Neural cell (in vitro differentiated cells): Measurements from ENCODE around the gene ITM2A. TPM values are rescaled to one million over a fixed set of nuclear protein-coding genes. Genes with fewer than 3 reads are reported as not detected.

Experiments
- H2AFZ ChIP-seq: fragments of 200-600, 300-800 bp; sonication (generic), shearing (Covaris generic); 2 replicates; pipeline ENCODE4 v1.6.0; 2014; ENCODE audit warnings: low read depth, mild to moderate bottlenecking, antibody characterized with exemption, low read length, moderate library complexity
- H3F3A ChIP-seq: fragments of 200-600 bp; shearing (Covaris generic); 2 replicates; pipeline ENCODE4 v1.6.1; 2016; ENCODE audit warnings: mild to moderate bottlenecking, moderate library complexity, mixed read lengths, antibody characterized with exemption, low read length; ENCODE audit not compliant: insufficient read depth, poor library complexity, severe bottlenecking
- H3K27ac ChIP-seq: fragments of 200-600, 300-800 bp; sonication (generic), shearing (Covaris generic); 2 replicates; pipeline ENCODE4 v1.5.1; 2014; ENCODE audit warnings: mild to moderate bottlenecking, low read length, moderate library complexity
- H3K27me3 ChIP-seq: fragments of 300-800, 200-600 bp; sonication (generic), shearing (Covaris generic); 2 replicates; pipeline ENCODE4 v1.6.0; 2014; ENCODE audit warnings: mild to moderate bottlenecking, low read depth, low read length, moderate library complexity; ENCODE audit not compliant: insufficient read depth
- H3K36me3 ChIP-seq: fragments of 300-800, 200-600 bp; sonication (generic), shearing (Covaris generic); 2 replicates; pipeline ENCODE4 v1.5.1; 2014; ENCODE audit warnings: mild to moderate bottlenecking, antibody characterized with exemption, low read length, moderate library complexity; ENCODE audit not compliant: insufficient read depth
- H3K4me2 ChIP-seq: fragments of 300-800, 200-600 bp; sonication (generic), shearing (Covaris generic); 2 replicates; pipeline ENCODE4 v1.6.0; 2014; ENCODE audit warnings: mild to moderate bottlenecking, low read length
- H3K4me3 ChIP-seq: fragments of 300-800, 200-600 bp; sonication (generic), shearing (Covaris generic); 2 replicates; pipeline ENCODE4 v1.5.1; 2014; ENCODE audit warnings: mild to moderate bottlenecking, low read length, moderate library complexity
- H3K79me2 ChIP-seq: fragments of 200-600 bp; shearing (Covaris generic); replicated peaks from 2 replicates; pipeline ENCODE4 v1.6.0; 2014; ENCODE audit warnings: mild to moderate bottlenecking, low read length, moderate library complexity; ENCODE audit not compliant: insufficient read depth
- H3K9ac ChIP-seq: fragments of 300-800, 200-600 bp; sonication (generic), shearing (Covaris generic); 2 replicates; pipeline ENCODE4 v1.6.1; 2016; ENCODE audit warnings: mild to moderate bottlenecking, low read length, mixed read lengths
- H3K9me2 ChIP-seq: fragments of 200-600 bp; shearing (Covaris generic); 2 replicates; pipeline ENCODE4 v1.6.1; 2016; ENCODE audit warnings: mild to moderate bottlenecking, low read length, mixed read lengths; ENCODE audit not compliant: insufficient read depth
- H3K9me3 ChIP-seq: fragments of 200-600, 300-800 bp; sonication (generic), shearing (Covaris generic); 2 replicates; pipeline ENCODE4 v1.6.1; 2016; ENCODE audit warnings: mild to moderate bottlenecking, mixed run types, low read length, moderate library complexity, mixed read lengths
- H4K20me1 ChIP-seq: fragments of 200-600 bp; shearing (Covaris generic); 2 replicates; pipeline ENCODE4 v1.6.1; 2016; ENCODE audit warnings: mild to moderate bottlenecking, mixed run types; ENCODE audit not compliant: insufficient read depth
- CTCF ChIP-seq: fragments of 450-650 bp; IDR thresholded peaks from 2 replicates; pipeline ENCODE4 v1.5.1; 2014; ENCODE audit warnings: antibody characterized with exemption, mild to moderate bottlenecking, moderate library complexity; ENCODE audit not compliant: poor library complexity, severe bottlenecking
- EP300 ChIP-seq: fragments of 450-650 bp; conservative IDR thresholded peaks from 2 replicates; pipeline ENCODE4 v1.6.1; 2014; ENCODE audit warnings: antibody characterized with exemption, mild to moderate bottlenecking, moderate library complexity; ENCODE audit not compliant: poor library complexity, severe bottlenecking
- EZH2 ChIP-seq: fragments of 200-600, 300-800 bp; shearing (Covaris generic), sonication (generic); IDR thresholded peaks from 2 replicates; pipeline ENCODE4 v1.6.1; 2014; ENCODE audit warnings: antibody characterized with exemption, low read length, borderline replicate concordance, mild to moderate bottlenecking; ENCODE audit not compliant: insufficient read depth, poor library complexity, severe bottlenecking
- MXI1 ChIP-seq: fragments of 450-650 bp; conservative IDR thresholded peaks from 2 replicates; pipeline ENCODE4 v1.6.1; 2014; ENCODE audit warnings: antibody characterized with exemption, mild to moderate bottlenecking; ENCODE audit not compliant: poor library complexity, severe bottlenecking
- POLR2AphosphoS5 ChIP-seq: IDR thresholded peaks from 2 replicates; pipeline ENCODE4 v1.6.1; 2012
- RAD21 ChIP-seq: fragments of 450-650 bp; conservative IDR thresholded peaks from 2 replicates; pipeline ENCODE4 v1.6.1; 2014; ENCODE audit warnings: antibody characterized with exemption, mild to moderate bottlenecking, moderate library complexity
- REST ChIP-seq: IDR thresholded peaks from 2 replicates; pipeline ENCODE4 v1.6.1; 2012; ENCODE audit warnings: borderline replicate concordance
- SMC3 ChIP-seq: fragments of 450-650 bp; conservative IDR thresholded peaks from 2 replicates; pipeline ENCODE4 v1.6.1; 2014; ENCODE audit warnings: antibody characterized with exemption, mild to moderate bottlenecking, moderate library complexity; ENCODE audit not compliant: poor library complexity
- TAF1 ChIP-seq: IDR thresholded peaks from 2 replicates; pipeline ENCODE4 v1.6.1; 2012; ENCODE audit warnings: low read depth
- polyA plus RNA-seq: library from polyadenylated mRNA; depleted of rRNA; stranded (reverse); fragments of >200 nt; gene quantifications from 2 replicates; pipeline ENCODE4 v1.2.3, GENCODE V29; 2014

The ITM2A gene
- polyA plus RNA-seq, 1 donor from 2014 or later, result not detected

GRCh38 chrX:79371640-79372039 is 4.5 kb upstream of the ITM2A start:
- H3K79me2 ChIP-seq, result no peaks in the 10 kb centered on the region
- H3K4me3 ChIP-seq, result no peak overlapping the region
- no peak overlapping the region for H3K27ac ChIP-seq
- no peak overlapping the region for H2AFZ ChIP-seq
- H3K9ac ChIP-seq, result no peak overlapping the region
- TF ChIP-seq SMC3 (no peak), RAD21 (no peak), TAF1 (no peak), REST (no peak), POLR2AphosphoS5 (no peak), EZH2 (no peak), EP300 (no peak), MXI1 (no peak), CTCF (no peak)
- H3K9me2 ChIP-seq, result no peaks in the 10 kb centered on the region
- H3F3A ChIP-seq, result no peaks in the 10 kb centered on the region
- no peaks in the 10 kb centered on the region for H4K20me1 ChIP-seq
- H3K4me2 ChIP-seq, result no peak overlapping the region
- H3K9me3 ChIP-seq, result no peaks in the 10 kb centered on the region
- no peaks in the 10 kb centered on the region for H3K27me3 ChIP-seq
- no peaks in the 10 kb centered on the region for H3K36me3 ChIP-seq

GRCh38 chrX:79371101-79371500 is 4.0 kb upstream of the ITM2A start:
- no peaks in the 10 kb centered on the region for H3F3A ChIP-seq
- no peak overlapping the region for H3K27ac ChIP-seq
- H2AFZ ChIP-seq, result no peak overlapping the region
- H3K36me3 ChIP-seq, result no peaks in the 10 kb centered on the region
- no peaks in the 10 kb centered on the region for H4K20me1 ChIP-seq
- no peaks in the 10 kb centered on the region for H3K9me3 ChIP-seq
- H3K4me2 ChIP-seq, result no peak overlapping the region
- no peaks in the 10 kb centered on the region for H3K9me2 ChIP-seq
- H3K4me3 ChIP-seq, result no peak overlapping the region
- H3K9ac ChIP-seq, result no peak overlapping the region
- H3K79me2 ChIP-seq, result no peaks in the 10 kb centered on the region
- TF ChIP-seq EZH2 (no peak), POLR2AphosphoS5 (no peak), TAF1 (no peak), MXI1 (no peak), EP300 (no peak), RAD21 (no peak), SMC3 (no peak), CTCF (no peak), REST (no peak)
- no peaks in the 10 kb centered on the region for H3K27me3 ChIP-seq
